SIG-M5 (cell line): ENCODE results near the gene ENPP7.

Experiments
- DNase-seq: peaks from one replicate; lab custom pipeline; 2025; lab: John Stamatoyannopoulos, UW

The ENPP7 gene

DNA sequence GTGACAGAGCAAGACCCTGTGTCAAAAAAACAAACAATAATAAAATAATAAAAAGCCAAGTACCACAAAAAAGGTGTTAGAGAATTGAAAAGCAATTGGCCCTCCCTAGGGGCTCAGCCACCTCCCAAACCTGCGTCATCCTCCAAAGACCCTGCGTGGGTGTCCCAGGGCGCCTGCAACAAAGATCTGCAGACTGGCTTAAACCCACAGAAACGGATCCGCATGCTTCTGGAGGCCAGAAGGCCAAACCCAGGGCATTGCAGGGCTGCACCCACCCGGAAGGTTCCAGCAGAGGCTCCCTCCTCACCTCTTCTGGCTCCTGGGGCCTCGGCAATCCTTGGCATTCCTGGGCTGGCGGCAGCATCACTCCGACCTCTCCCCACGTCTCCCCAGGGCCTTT lies 1.5 kb downstream of the ENPP7 start:
- DNase-seq = no peak

DNA sequence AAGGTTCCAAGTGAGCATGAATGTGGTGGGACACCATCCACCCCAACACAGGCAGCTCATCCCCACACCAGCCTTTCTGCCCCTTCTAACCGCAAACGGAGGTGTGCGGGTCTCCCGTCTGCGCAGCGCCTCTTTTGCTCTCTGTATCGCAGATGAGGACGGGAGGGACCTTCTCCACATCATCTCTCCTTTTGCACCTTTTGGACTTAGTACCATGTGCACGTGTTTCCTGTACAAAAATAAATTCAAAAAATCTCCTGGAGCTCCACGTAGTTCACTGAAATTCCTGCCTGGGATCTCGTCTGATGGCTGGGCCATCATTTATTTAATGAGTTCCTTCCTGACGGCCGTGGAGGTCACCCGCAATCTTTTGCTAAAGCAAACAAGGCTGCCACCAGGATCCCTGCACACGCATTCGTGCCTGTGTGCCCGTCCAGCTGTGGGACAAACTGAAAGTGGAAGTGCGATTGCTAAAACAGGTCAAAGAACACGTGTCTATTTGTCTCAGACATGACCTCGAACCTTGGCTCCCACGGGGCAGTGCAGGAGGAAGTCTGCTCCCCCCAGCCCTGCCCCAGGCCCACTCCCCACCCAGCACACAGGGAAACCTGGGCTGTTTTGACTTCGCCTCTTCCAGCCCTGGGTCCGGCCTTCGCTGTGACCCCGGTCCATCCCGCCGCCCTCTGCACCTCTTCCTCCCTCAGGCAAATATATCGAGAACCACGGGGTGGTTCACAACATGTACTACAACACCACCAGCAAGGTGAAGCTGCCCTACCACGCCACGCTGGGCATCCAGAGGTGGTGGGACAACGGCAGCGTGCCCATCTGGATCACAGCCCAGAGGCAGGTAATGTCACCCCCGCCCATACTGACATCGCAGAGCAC lies 2.3 kb downstream of the ENPP7 start:
- DNase-seq = no peak

DNA sequence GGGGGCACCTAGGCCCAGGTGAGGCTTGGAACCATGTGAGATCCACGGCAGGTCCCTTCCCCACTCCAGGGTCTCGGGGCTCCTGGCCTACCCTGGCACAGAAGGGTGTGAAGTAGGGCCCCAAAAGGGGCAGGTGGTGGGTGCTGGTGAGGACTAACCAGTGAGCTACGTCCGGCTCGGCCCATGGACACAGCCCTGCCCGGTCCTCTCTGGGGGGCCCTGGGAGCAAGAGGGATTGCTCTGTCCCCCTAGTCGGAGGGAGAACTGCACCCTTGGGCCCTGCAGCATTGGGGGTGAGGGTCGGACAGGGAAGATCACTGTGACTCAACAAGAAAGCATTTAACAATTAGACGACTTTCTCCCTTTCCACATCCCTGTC lies 2.9 kb downstream of the ENPP7 start:
- DNase-seq = no peak

DNA sequence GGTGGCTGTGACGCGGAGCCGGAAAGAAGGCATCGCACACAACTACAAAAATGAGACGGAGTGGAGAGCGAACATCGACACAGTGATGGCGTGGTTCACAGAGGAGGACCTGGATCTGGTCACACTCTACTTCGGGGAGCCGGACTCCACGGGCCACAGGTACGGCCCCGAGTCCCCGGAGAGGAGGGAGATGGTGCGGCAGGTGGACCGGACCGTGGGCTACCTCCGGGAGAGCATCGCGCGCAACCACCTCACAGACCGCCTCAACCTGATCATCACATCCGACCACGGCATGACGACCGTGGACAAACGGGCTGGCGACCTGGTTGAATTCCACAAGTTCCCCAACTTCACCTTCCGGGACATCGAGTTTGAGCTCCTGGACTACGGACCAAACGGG lies 4.4 kb downstream of the ENPP7 start:
- DNase-seq = no peak

DNA sequence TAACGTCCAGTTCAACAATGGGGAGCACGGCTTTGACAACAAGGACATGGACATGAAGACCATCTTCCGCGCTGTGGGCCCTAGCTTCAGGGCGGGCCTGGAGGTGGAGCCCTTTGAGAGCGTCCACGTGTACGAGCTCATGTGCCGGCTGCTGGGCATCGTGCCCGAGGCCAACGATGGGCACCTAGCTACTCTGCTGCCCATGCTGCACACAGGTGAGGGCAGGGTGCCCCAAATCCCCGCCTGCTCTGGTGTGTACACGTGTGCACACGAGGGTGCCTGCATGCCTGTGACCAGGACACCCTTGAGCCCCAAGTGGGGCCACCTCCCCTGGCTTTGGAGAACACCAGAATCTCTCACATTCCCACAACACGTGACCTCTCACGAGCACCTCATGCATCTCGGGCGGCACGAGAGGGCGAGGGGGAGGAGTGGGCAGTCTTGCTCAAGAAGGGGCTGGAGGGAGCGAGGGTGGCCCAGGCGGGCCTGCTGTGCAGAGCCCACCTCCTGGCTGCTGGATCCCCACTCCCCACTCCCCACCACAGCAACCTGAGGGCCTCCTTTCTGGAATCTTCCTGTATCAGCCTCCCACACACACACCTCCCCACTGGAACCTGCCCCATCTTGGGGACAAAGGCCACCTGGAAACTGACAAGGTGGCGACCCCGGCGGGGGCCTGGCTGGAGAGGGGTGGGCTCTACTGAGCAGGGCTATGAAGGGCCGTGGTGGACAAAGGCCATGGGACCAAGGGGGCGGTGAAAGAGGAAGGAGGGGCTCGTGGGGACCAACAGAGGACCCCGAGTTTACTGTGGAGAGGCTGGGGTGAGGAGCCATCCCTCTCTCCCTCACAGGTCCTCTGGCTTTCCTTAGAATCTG lies 6.5 kb downstream of the ENPP7 start:
- no peak for DNase-seq

DNA sequence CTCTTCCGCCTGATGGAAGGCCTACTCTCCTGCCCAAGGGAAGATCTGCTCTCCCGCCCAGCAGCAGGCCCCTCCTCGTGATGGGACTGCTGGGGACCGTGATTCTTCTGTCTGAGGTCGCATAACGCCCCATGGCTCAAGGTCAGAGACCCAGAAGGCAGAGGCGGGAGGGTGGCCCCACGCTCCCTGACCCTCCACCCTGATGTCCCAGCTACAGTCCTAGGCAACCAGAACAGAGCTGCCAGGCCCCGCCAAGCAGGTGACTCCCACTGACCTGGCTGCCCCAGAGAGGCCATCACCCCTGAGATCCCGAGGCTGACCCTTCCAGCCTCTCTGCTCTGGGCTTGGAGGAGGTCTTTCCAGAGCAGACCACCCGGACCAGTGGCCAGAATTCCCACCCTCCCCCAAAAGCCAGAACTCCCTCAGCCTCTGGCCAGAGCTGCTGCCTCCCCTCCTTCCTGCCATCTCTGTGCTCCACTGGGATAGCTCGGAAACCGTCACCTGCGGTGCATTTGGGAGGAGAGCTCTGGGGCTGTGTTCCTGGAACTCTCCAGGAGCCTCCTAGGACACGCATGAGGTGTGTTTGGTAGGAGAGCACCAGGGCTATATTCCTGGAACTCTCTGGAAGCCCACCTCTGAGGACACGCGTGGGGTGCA lies 7.3 kb downstream of the ENPP7 start:
- no peak for DNase-seq

DNA sequence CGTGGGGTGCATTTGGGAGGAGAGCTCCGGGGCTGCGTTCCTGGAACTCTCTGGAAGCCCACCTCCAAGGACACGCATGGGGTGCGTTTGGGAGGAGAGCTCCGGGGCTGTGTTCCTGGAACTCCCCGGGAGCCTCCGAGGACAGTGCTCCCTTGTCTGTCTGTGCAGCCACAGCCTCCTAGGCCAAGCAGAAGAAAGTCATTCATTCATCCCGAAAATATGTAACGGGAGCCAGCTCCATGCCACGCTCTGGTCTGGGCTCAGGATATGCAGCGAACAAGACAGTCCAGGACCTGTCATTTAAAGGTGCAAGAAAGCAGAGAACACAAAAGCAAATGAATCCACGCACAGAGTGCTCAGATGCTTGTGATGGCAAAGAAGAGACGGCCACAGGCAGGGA lies 7.9 kb downstream of the ENPP7 start:
- no peak for DNase-seq

DNA sequence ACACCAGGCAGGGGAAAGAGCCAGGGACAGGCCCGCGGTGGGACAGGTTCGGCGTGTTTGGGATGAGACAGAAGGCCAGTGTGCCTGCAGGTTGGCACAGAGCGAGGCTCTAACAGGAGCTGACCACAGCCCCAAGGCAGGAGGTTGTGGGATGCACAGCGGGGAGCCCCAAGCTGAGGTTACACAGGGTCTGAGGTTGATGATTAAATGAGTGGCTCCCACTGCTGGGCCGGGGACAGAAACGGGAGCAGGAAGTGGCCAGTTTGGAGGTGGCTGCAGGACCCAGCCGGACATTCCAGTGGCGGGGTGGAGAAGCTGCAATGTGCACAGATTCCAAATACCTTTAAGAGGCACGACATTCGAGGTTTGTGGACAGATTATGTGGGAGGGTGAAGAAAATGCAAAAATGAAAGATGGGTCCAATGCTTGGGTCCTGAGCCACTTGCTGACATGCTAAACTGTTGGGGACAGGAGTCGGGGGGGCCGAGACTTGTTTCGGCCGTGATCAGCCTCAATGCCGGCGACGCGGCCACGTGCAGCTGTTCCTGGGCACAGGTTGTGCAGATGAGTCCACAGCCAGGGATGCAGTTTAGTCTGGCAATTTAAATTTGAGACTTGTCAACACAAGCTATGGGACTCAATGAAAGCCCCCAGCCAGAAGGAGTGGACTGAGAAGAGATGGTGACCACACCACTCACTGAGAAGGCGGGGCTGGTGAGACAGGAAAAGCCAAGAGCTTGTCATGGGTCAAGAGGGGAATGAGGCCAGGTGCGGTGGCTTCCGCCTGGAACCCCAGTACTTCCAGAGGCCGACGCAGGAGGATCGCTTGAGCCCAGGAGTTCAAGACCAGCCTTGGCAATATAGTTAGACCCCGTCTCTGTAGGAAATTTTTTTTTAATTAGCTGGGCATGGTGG lies 8.7 kb downstream of the ENPP7 start:
- DNase-seq = no peak

DNA sequence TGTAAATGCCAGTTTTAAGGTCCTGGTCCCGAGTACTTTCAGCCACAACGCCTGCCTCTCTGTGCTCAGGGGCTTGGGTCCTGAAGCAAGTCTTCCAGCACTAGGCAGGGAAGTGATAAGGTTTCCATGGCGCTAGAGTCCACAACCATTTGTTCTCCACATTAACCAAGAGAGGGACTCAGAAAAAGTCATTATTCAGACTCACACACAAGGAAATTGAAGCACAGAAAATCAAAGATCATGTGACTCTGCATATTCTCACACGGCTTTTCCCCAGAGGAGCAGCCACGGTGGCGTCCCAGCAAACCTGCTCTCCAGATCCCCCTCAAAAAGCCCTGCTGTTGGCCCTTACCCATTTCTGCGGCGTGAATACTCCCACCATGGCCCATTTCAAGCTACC lies 9.7 kb downstream of the ENPP7 start:
- DNase-seq = no peak

DNA sequence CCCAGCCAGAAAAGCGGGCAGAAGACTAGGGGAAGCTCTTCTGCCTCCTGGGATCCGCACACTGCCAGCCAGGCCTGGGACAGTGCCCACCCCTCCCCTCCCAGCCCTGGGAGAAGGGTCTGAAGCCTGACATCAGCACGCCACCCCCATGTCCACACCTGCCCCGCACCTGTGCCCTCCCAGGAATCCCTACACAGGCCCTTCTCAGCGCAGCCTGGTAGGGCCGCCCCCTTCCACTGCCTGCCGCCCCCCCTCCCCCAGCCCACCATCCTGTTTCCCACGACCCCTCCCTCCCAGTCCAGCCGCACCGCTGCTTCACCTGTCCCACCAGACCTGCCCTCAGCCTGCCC lies 10.6 kb downstream of the ENPP7 start:
- no peak for DNase-seq

DNA sequence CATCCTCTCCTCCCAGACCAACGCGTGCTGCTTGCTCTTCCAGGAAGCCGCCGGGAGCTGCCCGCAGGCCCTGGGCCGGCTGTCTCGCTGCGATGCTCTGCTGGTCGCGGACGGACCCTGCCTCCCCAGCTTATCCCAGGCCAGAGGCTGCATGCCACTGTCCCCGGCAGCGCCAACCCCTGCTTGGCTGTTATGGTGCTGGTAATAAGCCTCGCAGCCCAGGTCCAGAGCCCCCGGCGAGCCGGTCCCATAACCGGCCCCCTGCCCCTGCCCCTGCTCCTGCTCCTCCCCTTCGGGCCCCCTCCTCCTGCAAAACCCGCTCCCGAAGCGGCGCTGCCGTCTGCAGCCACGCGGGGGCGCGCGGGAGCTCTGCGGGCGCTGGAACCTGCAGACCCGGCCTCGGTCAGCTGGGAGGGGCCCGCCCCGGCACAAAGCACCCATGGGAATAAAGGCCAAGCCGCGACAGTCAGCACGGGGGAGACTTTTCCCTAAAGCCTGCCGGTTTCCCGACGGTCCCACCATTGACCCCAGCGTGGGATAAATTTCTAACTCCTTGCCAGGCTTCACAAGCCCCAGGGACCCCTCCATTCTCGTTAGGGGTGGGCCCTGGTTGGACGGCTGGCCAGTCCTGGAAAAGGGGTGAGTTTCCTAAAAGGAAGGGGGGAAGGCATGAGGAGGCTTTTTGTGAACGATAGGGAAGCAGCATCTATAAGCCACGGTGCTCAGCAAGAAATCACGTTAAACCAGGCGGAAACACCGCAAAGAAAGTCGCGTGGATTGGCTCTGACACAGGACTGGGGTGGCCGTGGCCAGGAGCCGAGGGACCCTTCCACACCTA lies 11.2 kb downstream of the ENPP7 start:
- no peak for DNase-seq

DNA sequence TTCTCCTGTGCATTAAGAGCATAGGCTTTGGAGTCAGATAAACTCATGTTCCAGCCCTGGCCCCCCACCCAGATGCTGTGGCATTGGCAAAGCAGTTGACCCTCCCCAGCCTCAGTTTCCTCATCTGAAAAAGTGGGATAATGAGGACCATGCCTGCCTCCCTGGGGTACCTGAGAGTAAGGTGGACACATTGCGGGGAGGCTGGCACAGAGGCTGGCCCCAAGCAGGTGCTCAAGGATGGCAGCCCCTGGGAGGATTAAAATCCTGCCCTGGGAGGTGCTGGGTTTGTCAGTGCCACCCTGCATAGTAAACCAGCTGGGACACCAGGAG lies 11.8 kb downstream of the ENPP7 start:
- DNase-seq = no peak

DNA sequence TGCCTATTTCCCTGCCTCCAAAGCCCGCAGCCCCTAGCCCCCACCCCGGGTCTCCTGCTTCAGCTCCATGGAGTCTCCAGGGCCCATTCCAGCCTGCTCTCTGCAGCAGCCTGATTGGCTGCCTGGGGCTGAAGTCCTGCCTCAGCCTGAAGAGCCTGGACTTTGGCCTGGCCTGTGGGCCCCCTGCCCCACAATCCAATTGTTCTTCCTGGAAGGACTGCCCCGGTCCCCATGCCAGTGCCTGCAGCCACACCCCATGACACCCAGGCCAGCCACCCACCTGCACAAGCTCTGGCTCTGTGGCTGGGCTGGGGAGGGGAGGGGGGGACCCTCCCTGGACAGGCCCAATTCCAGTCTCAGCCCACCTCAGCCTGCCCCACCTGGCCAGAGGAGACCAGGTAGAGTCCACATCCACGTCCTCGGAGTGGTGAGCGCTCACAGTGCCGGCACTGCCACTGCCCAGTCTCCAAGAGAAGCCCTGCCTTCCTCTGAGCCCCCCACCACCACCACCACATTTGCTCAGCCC lies 12.3 kb downstream of the ENPP7 start:
- no peak for DNase-seq

DNA sequence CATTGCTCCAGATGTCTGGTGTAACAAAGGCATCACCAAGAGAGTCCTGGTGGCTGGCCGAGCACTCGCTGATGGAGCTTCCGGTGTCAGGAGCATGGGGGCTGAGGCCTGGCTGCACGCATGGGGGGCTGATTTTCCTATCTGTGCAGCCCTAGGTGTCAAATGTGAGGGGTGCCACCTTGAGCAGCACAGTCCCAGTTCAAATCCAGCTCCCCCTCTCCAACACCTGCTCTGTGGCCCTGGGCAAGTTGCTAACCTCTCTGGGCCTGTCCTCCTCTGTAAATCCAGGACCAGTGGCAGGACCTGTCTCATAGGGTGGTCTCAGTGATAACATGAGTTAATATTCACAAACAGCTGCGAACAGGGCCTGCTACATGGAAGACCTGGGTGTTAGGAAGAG lies 12.9 kb downstream of the ENPP7 start:
- DNase-seq = no peak

DNA sequence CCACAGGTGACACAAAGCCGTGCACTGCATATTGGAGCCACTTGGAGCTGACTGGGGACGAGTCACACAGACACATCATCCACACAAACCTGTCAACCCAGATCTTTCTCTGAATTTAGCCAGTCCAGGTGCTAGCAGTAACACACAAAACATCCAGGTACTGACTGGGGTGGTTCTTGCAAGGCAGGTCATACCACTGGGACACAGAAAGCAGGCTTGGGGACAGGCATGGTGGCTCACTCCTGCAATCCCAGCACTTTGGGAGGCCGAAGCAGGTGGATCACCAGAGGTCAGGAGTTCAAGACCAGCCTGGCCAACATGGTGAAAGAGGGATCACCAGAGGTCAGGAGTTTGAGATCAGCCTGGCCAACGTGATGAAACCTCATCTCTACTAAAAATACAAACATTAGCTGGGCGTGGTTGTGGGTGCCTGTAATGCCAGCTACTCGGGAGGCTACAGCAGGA lies 14.9 kb downstream of the ENPP7 start:
- DNase-seq = no peak

DNA sequence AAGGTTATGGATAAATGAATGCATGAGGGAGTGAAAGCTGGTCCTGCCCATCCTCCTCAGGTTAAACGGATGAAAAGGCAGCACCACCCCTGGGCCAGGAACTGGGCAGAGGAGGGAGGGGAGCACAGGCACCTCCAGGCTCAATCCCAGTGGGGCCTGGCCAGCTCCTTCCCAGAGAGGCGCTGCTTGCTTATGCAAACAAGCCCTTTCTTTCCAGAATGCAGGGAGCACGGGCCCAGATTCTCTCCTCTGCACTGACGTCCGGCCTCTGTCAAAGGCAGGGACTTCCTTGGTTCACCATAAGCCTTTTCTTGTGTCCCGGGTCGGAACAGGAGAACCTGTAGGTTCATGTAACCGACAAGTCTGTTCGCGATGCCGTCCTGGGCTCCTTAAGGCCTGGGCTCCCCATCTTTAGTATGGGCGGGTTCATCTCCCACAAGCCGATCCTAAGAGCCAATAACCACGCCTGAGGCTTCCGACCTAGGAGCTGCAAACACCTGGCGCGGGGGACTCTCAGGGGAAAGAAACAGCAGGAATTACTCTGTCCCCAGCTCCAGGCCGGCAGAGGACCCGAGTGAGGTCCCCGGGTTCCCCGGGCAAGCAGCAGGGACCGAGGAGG lies 16.3 kb downstream of the ENPP7 start:
- no peak for DNase-seq

DNA sequence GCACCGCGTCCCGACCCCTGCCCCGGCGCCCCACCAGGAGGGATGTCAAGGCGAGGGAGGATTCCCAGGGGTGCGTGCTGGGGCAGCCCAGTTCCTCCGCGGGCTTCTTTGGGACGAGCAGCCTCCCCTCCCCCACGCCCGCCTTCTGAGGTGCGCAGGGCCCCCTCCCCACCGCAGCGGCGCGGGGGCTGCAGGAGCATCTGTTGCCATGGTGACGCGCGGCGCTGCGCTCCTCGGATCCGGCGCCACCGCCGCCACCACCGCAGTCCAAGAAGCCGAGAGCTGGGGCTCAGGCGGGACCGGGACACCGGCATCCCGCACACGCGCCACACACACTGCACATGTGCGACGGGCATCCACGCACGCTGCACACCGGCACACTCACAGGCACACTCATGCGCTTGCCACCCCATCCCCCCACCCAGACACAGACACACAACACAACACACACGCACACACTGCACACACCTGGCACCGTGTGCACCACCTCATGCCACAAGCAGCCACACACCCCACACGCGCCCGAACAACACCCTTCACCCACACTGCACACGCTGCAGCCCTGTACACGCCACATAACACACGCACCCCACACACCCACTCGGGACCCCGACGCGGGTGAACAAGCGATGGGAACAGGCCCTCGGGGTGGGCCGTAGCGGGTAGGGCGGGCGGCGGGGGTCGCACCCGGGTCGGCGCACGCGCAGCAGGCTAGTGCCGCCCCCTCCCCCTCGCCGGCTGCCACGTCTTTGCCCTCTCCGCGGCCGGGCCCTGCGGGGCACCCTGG lies 17.0 kb downstream of the ENPP7 start:
- no peak for DNase-seq

DNA sequence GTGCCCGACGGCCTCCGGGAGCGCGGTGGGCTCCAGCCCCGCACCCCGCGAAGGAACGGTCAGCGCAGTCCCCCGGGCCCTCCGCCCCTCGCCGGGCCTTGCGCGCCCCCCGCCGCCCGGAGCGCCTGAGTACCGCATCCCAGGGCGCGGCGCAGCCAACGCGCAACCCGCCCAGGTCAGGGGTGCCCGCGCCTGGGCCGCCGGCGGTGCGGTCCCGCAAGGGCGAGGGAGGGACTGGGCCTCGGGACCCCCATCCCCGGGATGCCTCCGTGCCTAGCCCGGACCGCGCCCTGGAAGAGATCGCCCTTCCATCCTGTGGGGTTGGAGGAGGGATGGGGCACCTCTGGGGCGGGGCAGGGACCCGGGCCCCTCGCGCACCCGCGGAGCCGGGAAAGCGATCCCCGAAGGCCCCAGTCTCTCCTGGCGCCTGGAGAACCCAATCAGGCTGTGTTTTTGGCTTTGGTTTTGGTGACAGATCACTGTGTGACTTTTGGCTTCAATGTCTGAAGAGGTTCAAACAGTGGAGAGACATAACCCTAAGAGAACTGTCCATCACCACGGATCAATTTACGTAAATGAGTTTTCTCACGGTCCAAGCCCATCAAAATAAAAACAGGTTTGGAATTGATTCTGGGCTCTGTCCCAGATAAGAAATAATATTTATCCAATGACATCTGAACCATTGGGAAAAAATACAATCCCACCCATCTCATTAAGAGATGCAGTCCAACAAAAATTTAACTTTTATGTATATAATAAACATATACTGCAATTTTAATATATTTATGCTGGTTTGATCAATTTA lies 17.8 kb downstream of the ENPP7 start:
- DNase-seq = no peak
